Measurements from ENCODE around the gene SMARCC1.

SMARCC1 gene

DNA sequence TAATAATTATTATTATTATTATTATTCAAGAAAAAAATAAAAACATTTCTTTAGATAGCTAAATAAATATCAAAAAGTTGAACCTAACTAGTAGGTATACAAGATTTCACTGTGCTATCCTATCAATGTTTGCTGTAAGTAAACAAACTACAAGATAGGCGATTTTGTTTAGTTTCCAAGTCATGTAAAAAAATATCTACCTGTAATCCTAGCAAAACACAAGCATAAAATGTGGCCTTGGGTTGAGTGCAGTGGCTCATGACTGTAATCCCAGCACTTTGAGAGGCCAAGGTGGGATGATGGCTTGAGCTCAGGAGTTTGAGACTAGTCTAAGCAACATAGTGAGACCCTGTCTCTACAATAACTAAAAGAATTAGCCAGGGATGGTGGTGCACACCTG is 131.4 kb downstream of the SMARCC1 start:
- CTCF ChIA-PET = interaction anchor here (1.0 to 1.1 kb wide), 2 partner anchors 9 to 27 kb away, joined by 3 read pairs; no protein-coding TSS in a partner anchor
- POLR2A ChIA-PET = no interaction called here
- H3K4me3 ChIP-seq (ENCODE audit: low read depth, low read length) = no peak overlapping the region
- TF ChIP-seq, protein P1, sequence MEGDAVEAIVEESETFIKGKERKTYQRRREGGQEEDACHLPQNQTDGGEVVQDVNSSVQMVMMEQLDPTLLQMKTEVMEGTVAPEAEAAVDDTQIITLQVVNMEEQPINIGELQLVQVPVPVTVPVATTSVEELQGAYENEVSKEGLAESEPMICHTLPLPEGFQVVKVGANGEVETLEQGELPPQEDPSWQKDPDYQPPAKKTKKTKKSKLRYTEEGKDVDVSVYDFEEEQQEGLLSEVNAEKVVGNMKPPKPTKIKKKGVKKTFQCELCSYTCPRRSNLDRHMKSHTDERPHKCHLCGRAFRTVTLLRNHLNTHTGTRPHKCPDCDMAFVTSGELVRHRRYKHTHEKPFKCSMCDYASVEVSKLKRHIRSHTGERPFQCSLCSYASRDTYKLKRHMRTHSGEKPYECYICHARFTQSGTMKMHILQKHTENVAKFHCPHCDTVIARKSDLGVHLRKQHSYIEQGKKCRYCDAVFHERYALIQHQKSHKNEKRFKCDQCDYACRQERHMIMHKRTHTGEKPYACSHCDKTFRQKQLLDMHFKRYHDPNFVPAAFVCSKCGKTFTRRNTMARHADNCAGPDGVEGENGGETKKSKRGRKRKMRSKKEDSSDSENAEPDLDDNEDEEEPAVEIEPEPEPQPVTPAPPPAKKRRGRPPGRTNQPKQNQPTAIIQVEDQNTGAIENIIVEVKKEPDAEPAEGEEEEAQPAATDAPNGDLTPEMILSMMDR (IDR thresholded peaks at IDR 0.05; ENCODE audit: insufficient read depth, low read length, missing control alignments) = no peak
- DNase-seq (ENCODE audit: low read depth, low spot score) = no peak

DNA sequence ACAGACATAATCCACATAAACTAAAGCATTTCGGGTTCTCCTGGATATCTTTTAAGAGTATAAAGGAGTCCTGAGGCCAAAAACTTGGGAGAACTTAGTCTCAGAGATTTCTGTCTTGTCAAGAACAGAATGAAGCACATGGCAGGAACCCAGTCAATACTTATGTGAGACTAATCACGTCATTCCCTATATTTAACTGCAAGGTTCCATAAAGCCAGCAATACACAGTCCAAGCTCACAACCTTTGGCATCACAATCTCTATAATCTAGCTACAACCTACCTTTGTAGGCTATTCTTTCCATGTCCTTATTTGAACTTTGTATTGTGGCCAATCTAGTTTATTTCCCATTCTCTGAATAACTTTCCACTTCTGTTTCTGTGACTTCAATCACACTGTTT is 134.1 kb downstream of the SMARCC1 start:
- TF ChIP-seq, protein P1 (IDR thresholded peaks at IDR 0.05; ENCODE audit: insufficient read depth, low read length, missing control alignments) = no peak
- H3K4me3 ChIP-seq (ENCODE audit: low read depth, low read length) = no peak overlapping the region
- DNase-seq (ENCODE audit: low read depth, low spot score) = no peak
- ChIA-PET CTCF (no interaction called here), POLR2A (interaction anchor here (0.7 kb wide), 1 partner anchor 68 kb away, joined by 3 read pairs; no protein-coding TSS in a partner anchor)

DNA sequence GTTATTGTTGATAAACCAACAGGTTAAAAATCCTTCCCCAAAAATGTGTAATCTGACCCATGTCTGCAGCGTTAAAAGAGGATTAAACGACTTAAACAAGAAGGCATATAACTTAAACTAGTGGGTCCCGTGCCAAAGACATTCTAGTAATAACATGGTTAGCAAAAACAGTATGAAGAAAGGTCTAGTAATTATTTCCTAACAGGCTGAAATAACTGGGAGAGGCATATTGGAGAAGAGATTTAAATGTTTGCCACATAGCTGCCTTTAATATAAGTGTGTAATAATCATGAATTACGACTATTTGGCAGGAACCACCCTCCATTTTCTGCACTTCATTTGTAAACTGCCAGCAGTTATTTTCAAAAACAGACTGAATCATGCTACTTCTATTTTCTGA is 135.3 kb downstream of the SMARCC1 start:
- ChIA-PET CTCF (no interaction called here), POLR2A (no interaction called here)
- DNase-seq (ENCODE audit: low read depth, low spot score) = peak; percentile 33
- TF ChIP-seq, protein P1 (IDR thresholded peaks at IDR 0.05; ENCODE audit: insufficient read depth, low read length, missing control alignments) = no peak
- H3K4me3 ChIP-seq (ENCODE audit: low read depth, low read length) = no peak overlapping the region

DNA sequence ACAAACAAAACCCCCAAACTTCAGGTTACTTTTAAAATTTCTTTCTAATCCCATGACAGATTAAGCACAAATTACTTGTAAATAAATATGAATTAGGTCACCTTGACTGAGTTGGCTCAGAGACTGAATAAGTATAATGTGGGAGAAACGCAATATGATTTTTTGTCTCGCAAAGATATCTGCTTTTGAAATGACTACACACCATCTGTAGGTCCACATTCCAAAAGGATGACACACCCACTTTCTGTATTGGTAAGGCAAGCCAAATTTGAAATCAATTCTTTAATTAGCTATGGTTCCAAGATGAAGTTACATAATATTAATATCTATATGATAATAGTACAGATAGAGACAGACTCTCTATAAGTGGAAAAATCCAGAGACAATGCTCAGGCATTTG is 136.1 kb downstream of the SMARCC1 start:
- TF ChIP-seq, protein P1 (IDR thresholded peaks at IDR 0.05; ENCODE audit: insufficient read depth, low read length, missing control alignments) = no peak
- no peak for DNase-seq (ENCODE audit: low read depth, low spot score)
- POLR2A ChIA-PET = no interaction called here
- H3K4me3 ChIP-seq (ENCODE audit: low read depth, low read length) = no peak overlapping the region
- CTCF ChIA-PET = no interaction called here

DNA sequence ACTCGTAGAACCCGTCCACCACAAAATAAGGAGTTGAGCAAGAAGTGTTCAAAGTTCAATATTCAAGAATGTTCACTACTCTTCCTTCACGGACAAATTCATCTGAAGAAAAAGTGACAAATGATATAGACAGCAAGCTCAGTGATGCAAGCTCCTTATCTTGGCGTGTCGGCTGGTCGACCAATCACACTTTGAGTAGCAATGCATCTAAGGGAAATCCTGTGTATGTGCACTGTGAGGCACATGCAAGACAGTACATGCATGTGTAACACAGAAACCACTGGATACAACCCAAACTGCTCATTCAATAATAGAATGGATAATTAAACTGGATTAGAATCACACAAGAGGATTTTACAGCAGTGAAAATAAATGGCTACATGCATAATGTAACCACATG is 138.6 kb downstream of the SMARCC1 start:
- ChIA-PET CTCF (no interaction called here), POLR2A (no interaction called here)
- TF ChIP-seq, protein P1 (IDR thresholded peaks at IDR 0.05; ENCODE audit: insufficient read depth, low read length, missing control alignments) = no peak
- no peak overlapping the region for H3K4me3 ChIP-seq (ENCODE audit: low read depth, low read length)
- DNase-seq (ENCODE audit: low read depth, low spot score) = no peak

DNA sequence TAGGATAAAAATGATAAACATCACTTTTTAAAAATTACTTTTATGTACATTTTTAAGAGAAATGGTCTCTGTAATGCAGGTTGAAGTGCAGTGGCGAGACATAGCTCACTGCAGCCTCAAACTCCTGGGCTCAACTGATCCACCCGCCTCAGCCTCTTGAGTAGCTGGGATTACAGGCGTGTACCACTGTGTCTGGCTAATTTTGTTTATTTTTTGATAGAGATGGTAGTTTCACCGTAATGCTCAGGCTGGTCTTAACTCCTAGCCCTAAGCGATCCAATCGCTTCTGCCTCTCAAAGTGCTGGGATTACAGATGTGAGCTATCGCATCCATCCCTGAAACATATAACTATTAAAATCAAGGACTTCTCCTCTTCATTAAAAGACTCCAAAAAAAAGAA is 140.0 kb downstream of the SMARCC1 start:
- ChIA-PET CTCF (interaction anchor here (0.7 to 1.6 kb wide), 2 partner anchors 9 to 18 kb away, joined by 3 read pairs; no protein-coding TSS in a partner anchor), POLR2A (no interaction called here)
- no peak overlapping the region for H3K4me3 ChIP-seq (ENCODE audit: low read depth, low read length)
- DNase-seq (ENCODE audit: low read depth, low spot score) = no peak
- TF ChIP-seq, protein P1 (IDR thresholded peaks at IDR 0.05; ENCODE audit: insufficient read depth, low read length, missing control alignments) = no peak

Data from AG04449 (cell line).